GM13977 (cell line): Measurements from ENCODE around the gene PMVK.
A peak's percentile ranks its signal among the peaks of the same experiment; 100 is the strongest.

Experiments used
- DNase-seq: peaks from one replicate; pipeline ENCODE4 v3.0.0; 2012; ENCODE audit warnings: low spot score
- in situ Hi-C: fragments of 300-500 bp; cut with MboI; formaldehyde crosslinking; loops from one replicate; pipeline ENCODE4 v1.12.0; 2022; ENCODE audit warnings: low sequenced_read_pairs, low pct_unique_long_range_greater_than_20kb, mixed read lengths, inconsistent platforms; ENCODE audit not compliant: unreplicated experiment
- TF ChIP-seq, protein P1 (sequence below): IDR thresholded peaks from 2 replicates; pipeline ENCODE4 v1.5.1; 2012; ENCODE audit warnings: mild to moderate bottlenecking, control low read depth; ENCODE audit not compliant: insufficient read depth; ENCODE audit errors: extremely low read depth, missing control alignments

The PMVK gene

DNA sequence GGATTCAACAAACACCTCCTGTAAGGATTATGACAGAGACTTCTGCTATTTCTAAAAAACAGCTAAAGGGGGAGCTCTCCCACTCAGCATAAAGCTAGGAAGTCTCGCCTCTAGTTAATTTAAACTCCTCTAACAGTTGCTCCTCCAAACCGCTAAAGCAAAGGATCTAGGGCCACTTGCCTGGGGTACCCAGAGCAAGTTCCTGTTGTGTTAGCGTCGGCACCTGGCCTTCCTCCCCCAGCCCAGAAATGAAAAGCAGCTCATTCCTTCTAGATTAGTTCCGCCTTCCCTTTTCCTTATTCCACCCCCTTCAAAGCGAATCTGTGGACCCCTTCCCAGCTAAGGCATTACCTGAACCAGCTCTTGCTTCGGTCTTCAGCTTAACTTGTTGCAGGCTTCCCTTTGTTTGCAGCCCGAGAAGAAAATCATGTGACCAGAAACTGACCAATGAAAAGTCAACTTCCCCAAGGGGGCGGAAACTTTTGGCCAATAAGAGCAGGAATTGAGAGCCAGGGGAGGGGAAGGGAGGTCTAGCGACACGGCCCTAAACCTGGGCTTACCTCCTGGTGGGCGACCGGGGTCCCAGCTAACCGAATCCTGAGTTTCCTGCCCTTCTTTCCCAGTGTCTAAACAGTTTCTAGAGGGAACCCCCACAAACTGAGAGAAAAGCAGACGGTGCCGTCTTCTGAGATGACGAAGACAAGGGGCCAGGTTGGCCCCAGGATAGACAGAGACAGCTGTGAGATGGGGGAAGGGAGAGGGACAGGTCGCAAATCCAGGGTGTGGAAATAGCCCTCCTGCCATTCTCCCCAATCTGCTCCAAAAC, 19.4 kb upstream of the PMVK start, which contains the start of gene PBXIP1:
Gene PBXIP1 (minus strand): TSS at position 382 of the 826 bp plus-strand sequence. CDS start 2,378 bp downstream, outside the sequence.
- DNase-seq = peak; percentile 93
- in situ Hi-C loops = no loop called here
- TF ChIP-seq, protein P1, sequence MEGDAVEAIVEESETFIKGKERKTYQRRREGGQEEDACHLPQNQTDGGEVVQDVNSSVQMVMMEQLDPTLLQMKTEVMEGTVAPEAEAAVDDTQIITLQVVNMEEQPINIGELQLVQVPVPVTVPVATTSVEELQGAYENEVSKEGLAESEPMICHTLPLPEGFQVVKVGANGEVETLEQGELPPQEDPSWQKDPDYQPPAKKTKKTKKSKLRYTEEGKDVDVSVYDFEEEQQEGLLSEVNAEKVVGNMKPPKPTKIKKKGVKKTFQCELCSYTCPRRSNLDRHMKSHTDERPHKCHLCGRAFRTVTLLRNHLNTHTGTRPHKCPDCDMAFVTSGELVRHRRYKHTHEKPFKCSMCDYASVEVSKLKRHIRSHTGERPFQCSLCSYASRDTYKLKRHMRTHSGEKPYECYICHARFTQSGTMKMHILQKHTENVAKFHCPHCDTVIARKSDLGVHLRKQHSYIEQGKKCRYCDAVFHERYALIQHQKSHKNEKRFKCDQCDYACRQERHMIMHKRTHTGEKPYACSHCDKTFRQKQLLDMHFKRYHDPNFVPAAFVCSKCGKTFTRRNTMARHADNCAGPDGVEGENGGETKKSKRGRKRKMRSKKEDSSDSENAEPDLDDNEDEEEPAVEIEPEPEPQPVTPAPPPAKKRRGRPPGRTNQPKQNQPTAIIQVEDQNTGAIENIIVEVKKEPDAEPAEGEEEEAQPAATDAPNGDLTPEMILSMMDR = peak; percentile 35

DNA sequence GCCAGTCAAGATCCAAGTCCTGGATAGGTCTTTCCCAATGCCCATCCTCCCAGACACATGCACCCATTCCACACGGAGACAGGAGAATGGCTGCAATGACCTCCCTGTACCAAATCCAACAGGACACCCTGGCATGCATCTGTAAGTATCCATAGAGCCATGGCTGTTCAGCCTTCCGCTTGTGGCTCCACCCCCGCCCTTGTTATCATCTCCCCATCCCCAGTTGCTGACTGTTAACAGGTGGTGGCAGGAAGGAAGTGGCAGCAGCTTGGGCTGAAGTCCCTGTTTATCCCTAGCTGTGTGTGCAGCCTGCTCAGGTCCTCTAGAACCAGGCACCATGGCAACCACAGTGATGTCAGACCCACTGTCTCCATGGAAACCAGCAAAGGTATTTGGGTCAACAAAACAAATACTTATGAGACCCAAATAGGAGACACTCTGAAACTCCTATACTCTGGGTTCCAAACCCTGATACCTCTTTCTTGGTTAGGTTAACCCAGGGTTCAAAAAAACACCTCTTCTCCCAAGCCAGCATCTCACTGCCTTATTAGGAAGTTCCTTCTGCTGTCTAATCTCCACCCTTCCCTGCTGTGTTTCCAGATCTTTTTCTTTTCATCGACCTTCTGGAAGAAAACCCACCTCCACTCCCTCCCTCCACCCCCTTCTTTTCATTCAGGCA, 18.7 kb upstream of the PMVK start:
- TF ChIP-seq, protein P1 = no peak
- DNase-seq = peak; percentile 81
- in situ Hi-C loops = no loop called here

DNA sequence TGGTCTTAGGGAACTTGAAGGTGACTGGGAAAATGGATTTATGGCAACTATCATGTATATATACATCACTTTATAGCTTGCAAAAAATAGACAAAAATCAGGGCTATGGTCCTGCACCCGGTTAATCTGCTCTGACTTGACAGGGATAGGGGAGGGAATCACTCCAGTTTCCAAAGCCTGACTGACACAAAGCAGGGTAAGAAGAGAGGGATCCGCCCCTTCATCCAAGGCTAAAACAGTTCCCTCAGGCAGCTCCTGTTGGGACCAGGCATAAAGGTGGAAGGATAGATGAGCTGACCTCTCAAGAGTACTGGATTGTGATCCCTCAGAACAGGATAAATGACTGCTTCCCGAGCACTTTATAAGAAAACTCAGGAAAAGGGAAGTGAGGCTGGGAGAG, 18.0 kb upstream of the PMVK start:
- TF ChIP-seq, protein P1 = no peak
- no peak for DNase-seq
- in situ Hi-C loops = no loop called here

DNA sequence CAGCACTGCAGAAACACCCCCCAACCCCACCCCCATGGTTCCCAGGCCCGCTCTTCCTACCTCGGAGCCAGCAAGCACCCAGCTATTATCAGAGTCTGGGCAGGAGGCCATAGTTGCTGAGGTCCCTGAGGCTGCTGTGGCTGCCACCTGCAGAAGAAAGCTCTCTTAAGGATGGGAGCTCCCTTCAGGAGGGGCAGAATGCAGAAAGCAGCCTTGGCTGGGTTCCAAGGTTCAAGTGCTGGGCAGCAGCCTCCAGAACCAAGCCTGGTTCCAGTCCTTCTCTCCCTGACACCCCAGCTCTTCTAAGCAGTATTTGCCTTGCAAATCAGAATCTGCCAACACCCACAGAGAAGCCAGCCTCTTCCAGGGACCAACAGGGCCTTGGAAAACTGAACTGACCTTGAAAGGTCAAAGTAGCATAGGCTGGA, 17.1 kb upstream of the PMVK start:
- no peak for DNase-seq
- TF ChIP-seq, protein P1 = no peak
- in situ Hi-C loops = no loop called here

DNA sequence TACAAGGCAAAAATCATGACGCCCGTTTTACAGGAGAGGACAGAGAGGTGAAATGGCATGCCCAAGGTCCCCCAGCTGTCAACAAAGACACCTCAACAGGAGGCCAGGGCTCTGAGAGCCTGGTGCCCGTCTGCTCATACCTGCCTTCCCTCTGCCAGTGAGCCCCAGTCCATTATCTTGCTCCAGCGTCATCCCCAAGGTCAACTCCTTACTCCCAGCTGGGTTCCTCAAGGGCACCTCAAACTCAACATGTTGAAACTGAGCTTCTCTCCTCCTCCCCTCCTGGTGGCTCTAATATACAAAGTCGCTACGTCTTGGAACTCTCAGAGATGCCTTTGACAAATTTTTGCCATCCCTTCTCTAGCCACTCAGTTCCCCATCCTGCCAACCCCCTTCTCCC, 16.1 kb upstream of the PMVK start:
- in situ Hi-C loops = no loop called here
- DNase-seq = no peak
- TF ChIP-seq, protein P1 = no peak

DNA sequence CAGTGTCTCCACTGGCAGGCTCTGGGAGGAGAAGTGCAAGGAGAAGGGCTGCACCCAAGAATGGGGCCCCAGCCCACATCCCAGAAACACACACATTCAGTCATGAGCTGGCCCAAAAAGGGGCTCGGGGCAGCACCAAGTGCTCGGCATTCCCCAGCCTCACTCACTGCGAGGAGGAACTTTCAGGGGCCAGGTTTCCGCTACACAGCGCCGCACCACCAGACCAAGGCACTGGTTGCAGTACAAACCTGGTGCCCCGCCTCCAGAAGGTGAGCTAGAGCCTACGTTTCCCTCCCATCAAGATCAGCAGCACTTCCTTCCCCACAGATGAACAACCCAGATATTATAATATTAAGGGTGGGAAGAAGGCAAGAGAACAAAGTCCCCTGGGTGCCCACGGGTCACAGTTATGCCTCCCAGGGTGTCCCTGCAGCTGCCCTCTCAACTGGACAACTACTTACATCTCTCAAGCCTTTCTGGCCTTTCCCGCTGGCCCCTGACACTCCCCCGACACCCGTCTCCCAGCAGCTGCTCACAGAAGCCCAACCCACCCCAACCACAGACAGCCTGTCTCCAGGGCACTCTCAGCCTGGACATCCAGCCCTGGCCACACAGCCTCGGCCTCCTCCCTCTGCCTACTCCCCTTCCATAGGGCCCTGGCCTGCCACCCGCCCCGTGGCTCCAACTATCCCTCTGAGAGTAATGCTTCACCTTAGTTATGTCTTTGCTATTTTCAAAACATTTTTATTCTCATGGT, 15.6 kb upstream of the PMVK start:
- DNase-seq = peak; percentile 60
- TF ChIP-seq, protein P1 = no peak
- in situ Hi-C loops = no loop called here
